DOHH2 (cell line): Measurements from ENCODE around the gene CENPC.

ENCODE experiments used
- H3F3A ChIP-seq: fragments of 200-600 bp; sonication (generic), shearing (Covaris generic); 2 replicates; pipeline ENCODE4 v1.6.0; 2016; ENCODE audit warnings: antibody characterized with exemption, mild to moderate bottlenecking; ENCODE audit not compliant: control insufficient read depth, insufficient read depth
- H3K27ac ChIP-seq: fragments of 200-600 bp; sonication (generic); 2 replicates; pipeline ENCODE4 v1.5.1; 2014; ENCODE audit warnings: low read depth, mild to moderate bottlenecking, low read length, moderate library complexity
- H3K27me3 ChIP-seq: fragments of 200-600 bp; sonication (generic); 2 replicates; pipeline ENCODE4 v1.6.1; 2014; ENCODE audit warnings: mild to moderate bottlenecking, low read length, mixed read lengths; ENCODE audit not compliant: control insufficient read depth
- H3K36me3 ChIP-seq: fragments of 200-600 bp; sonication (generic); 2 replicates; pipeline ENCODE4 v1.6.1; 2014; ENCODE audit warnings: mild to moderate bottlenecking, low read length, moderate library complexity, mixed read lengths; ENCODE audit not compliant: control insufficient read depth
- H3K4me1 ChIP-seq: fragments of 200-600 bp; sonication (generic); 2 replicates; pipeline ENCODE4 v1.6.1; 2014; ENCODE audit warnings: mild to moderate bottlenecking, low read length, mixed read lengths; ENCODE audit not compliant: control insufficient read depth
- H3K4me2 ChIP-seq: fragments of 200-600 bp; sonication (generic); 2 replicates; pipeline ENCODE4 v1.6.0; 2014; ENCODE audit warnings: mild to moderate bottlenecking, low read length, moderate library complexity
- H3K4me3 ChIP-seq: fragments of 200-600 bp; sonication (generic); 2 replicates; pipeline ENCODE4 v1.5.1; 2014; ENCODE audit warnings: mild to moderate bottlenecking, low read length, mixed read lengths
- H3K79me2 ChIP-seq: fragments of 200-600 bp; sonication (generic); 2 replicates; pipeline ENCODE4 v1.6.1; 2014; ENCODE audit warnings: mild to moderate bottlenecking, low read length, mixed read lengths; ENCODE audit not compliant: control insufficient read depth
- H3K9me2 ChIP-seq: fragments of 200-600 bp; sonication (generic); replicated peaks from 2 replicates; pipeline ENCODE4 v1.6.1; 2014; ENCODE audit warnings: mild to moderate bottlenecking, low read length, mixed read lengths; ENCODE audit not compliant: control insufficient read depth
- H3K9me3 ChIP-seq: fragments of 200-600 bp; sonication (generic); 2 replicates; pipeline ENCODE4 v1.6.1; 2014; ENCODE audit warnings: antibody characterized with exemption, low read length, mixed read lengths; ENCODE audit not compliant: control insufficient read depth, insufficient read depth
- H4K20me1 ChIP-seq: fragments of 200-600 bp; sonication (generic); 2 replicates; pipeline ENCODE4 v1.6.0; 2014; ENCODE audit warnings: low read depth, mild to moderate bottlenecking, antibody characterized with exemption, low read length, moderate library complexity; ENCODE audit not compliant: control insufficient read depth, insufficient read depth
- EZH2phosphoT487 ChIP-seq: fragments of 200-600 bp; sonication (generic); IDR thresholded peaks from 2 replicates; pipeline ENCODE4 v1.6.1; 2017; ENCODE audit warnings: borderline replicate concordance, mild to moderate bottlenecking, antibody characterized with exemption, low read length, moderate library complexity, mixed read lengths
- TF ChIP-seq, protein P1 (sequence below): fragments of 200-600 bp; sonication (generic); IDR thresholded peaks from one replicate; pipeline ENCODE4 v1.5.1; 2014; ENCODE audit warnings: antibody characterized with exemption, mild to moderate bottlenecking, low read depth, low read length; ENCODE audit not compliant: poor library complexity, severe bottlenecking

Gene CENPC

DNA sequence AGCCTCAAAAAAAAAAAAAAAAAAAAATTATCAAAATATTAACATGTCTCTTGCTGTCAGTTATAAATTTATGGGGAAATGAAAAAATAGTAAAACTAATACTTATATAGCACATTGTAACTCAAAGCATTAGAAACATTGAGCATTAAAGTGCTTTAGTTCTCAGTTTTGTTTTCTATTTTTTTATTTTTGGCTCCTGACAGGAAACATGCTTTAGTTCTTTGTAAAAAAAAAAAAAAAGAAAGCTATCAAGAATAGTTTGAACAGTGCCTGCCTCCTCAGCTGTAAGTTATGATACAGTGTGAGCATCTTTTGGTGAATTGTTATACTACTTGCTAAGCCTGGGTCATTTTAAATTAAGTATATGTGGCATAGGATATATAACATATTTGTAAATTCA lies 5.1 kb upstream of the CENPC start:
- Histone ChIP-seq H3K79me2 (peaks cover 7% of the 10 kb centered on the region), H3K4me1 (peaks cover 88% of the 10 kb centered on the region), H3K27me3 (no peaks in the 10 kb centered on the region), H4K20me1 (no peaks in the 10 kb centered on the region), H3F3A (peaks cover 32% of the 10 kb centered on the region), H3K27ac (peak overlapping the region; percentile 94), H3K36me3 (no peaks in the 10 kb centered on the region), H3K4me2 (peak overlapping the region; percentile 86), H3K9me2 (no peaks in the 10 kb centered on the region), H3K4me3 (peak overlapping the region; percentile 60), H3K9me3 (no peaks in the 10 kb centered on the region)
- TF ChIP-seq EZH2phosphoT487: no peak
- TF ChIP-seq, protein P1, sequence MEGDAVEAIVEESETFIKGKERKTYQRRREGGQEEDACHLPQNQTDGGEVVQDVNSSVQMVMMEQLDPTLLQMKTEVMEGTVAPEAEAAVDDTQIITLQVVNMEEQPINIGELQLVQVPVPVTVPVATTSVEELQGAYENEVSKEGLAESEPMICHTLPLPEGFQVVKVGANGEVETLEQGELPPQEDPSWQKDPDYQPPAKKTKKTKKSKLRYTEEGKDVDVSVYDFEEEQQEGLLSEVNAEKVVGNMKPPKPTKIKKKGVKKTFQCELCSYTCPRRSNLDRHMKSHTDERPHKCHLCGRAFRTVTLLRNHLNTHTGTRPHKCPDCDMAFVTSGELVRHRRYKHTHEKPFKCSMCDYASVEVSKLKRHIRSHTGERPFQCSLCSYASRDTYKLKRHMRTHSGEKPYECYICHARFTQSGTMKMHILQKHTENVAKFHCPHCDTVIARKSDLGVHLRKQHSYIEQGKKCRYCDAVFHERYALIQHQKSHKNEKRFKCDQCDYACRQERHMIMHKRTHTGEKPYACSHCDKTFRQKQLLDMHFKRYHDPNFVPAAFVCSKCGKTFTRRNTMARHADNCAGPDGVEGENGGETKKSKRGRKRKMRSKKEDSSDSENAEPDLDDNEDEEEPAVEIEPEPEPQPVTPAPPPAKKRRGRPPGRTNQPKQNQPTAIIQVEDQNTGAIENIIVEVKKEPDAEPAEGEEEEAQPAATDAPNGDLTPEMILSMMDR: no peak

DNA sequence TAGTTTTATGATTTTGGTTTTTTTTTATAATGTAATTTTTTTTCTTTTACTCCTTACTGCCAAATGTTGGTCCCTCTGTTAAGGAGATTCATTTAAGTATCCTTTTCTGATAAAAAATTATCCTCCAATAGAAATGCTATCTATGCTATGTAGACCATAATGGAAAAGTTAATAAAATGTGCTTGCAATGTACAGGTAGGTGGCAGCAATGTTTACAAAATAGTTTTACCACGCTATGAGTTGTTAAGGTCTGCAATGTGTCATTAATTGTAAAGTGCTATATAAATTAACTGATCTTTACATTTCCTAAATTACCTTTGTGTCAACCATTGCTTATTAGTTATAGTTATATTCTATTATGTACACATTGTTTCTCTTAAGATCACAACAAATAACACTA lies 3.8 kb upstream of the CENPC start:
- Histone ChIP-seq H3K9me3 (no peaks in the 10 kb centered on the region), H3K9me2 (no peaks in the 10 kb centered on the region), H3K36me3 (peaks cover 11% of the 10 kb centered on the region), H3F3A (peaks cover 32% of the 10 kb centered on the region), H3K27ac (peak overlapping the region; percentile 94), H3K79me2 (peaks cover 19% of the 10 kb centered on the region), H3K27me3 (no peaks in the 10 kb centered on the region), H3K4me1 (peaks cover 76% of the 10 kb centered on the region), H3K4me2 (peak overlapping the region; percentile 86), H3K4me3 (peak overlapping the region; percentile 60), H4K20me1 (0 out of 2 replicates have a peak, but pooled peaks cover under 1% of the 10 kb centered on the region)
- TF ChIP-seq, protein P1: peak; percentile 70
- no peak for TF ChIP-seq EZH2phosphoT487

DNA sequence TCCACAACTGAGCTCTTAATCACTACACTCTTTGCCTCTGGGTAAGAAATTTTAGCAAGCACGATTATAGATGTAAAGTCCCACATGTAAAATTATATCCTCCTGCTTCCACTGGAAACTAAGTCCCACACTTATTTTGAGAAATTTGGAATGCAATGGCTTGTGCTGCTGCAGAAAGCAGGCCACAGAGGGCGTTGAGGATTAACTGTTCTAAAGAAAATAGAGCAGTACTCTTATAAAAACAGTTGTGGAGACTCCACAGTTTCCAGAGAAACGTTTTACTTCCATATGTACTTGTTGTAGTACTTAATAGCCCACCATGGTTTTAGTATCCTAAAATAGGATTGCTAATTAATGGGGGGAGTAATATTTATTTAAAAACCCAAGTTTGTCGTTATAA lies 1.7 kb upstream of the CENPC start:
- Histone ChIP-seq H3K4me3 (no peak overlapping the region), H3K9me3 (no peaks in the 10 kb centered on the region), H3F3A (peaks cover 32% of the 10 kb centered on the region), H3K27me3 (no peaks in the 10 kb centered on the region), H3K79me2 (peaks cover 41% of the 10 kb centered on the region), H3K4me1 (peaks cover 76% of the 10 kb centered on the region), H3K9me2 (no peaks in the 10 kb centered on the region), H4K20me1 (0 out of 2 replicates have a peak, but pooled peaks cover 5% of the 10 kb centered on the region), H3K4me2 (peak overlapping the region; percentile 35), H3K36me3 (peaks cover 32% of the 10 kb centered on the region), H3K27ac (peak overlapping the region; percentile 13; the same call in 1 of the 2 replicates)
- no peak for TF ChIP-seq EZH2phosphoT487
- TF ChIP-seq, protein P1: peak; percentile 28

DNA sequence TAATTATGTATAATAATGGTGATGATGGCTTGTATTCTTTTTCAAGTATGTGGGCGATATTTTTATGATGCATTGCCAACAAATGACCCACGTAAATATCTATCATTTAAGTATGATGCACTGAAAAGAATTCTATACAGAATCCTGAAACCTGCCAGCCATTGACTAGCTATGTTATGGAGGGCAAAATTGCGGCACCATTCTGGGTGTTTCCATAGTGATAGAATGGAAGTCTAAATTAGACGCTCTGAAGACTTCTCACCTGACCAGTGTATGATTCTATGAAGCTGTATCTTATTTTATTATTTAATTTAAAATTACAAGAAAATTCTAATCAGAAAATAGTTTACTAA lies 677 bp upstream of the CENPC start:
- Histone ChIP-seq H3K9me3 (no peaks in the 10 kb centered on the region), H3K79me2 (peaks cover 47% of the 10 kb centered on the region), H3K4me2 (peak overlapping the region; percentile 75), H3K36me3 (peaks cover 42% of the 10 kb centered on the region), H3F3A (peaks cover 28% of the 10 kb centered on the region), H4K20me1 (0 out of 2 replicates have a peak, but pooled peaks cover 5% of the 10 kb centered on the region), H3K27me3 (no peaks in the 10 kb centered on the region), H3K4me1 (peaks cover 69% of the 10 kb centered on the region), H3K9me2 (no peaks in the 10 kb centered on the region), H3K27ac (peak overlapping the region; percentile 75), H3K4me3 (peak overlapping the region; percentile 72)
- TF ChIP-seq EZH2phosphoT487: no peak
- TF ChIP-seq, protein P1: no peak
